HK-2 (cell line): ENCODE measurements around the gene PGGHG.
"Not testable (repeated sequence)": the region's sequence is repeated elsewhere in the genome, so short reads cannot be mapped to it uniquely, and the experiment has no call there.

ENCODE experiments used
- DNase-seq: peaks from one replicate; pipeline ENCODE4 v3.0.0-alpha.2; 2018; ENCODE audit not compliant: unreplicated experiment

The PGGHG gene

DNA sequence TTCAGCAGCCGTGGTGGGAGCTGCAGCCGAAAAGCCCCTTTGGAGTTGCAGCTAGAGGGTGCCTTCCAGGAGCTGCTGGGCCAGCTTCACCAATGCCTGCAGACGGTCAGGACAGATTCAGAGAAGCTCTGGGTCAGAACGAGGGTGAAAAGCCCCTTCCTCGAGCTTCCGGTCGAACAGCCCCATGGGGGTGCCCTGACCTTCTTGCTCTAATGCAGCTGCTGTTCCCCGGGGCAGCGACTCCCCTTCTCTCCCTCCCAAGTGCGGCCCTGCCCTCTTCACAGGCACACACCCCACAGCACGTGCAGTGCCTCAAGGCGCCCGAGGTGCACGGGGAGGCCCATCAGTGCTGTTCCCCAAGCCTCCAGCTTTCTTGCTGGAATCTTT is 41.4 kb downstream of the PGGHG start:
- DNase-seq: no peak

DNA sequence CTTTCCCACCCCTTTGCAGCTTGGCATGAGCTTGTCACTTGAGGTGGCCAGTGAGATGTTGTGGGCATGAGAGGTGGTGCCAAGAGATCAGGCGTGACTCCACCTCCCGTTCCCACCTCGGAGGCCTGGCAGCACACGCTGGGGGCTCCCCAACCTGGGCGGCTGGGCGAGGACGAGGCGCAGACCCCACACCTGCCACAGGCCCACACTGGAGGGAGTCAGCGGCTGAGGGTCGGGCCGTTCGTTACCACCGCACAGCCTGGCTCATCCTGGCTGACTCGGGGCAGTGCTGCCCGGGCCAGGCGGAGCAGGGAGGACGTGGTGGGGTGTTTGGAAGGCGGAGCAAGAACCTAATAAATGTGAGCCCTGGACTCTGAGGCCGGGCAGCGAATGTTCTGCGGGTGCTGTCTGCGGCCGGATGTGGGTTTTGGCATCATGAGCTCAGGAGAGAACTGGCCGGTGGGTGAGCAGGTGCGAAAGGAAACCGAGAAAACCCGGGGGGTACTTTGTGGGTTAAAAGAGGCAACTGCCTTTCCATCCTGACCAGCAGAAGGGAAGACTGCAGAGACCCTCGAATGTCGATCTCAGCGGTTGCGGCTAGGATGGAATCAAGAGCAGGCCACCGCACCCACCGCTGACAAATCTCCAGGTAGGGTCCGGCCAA is 41.9 kb downstream of the PGGHG start:
- DNase-seq: no peak

DNA sequence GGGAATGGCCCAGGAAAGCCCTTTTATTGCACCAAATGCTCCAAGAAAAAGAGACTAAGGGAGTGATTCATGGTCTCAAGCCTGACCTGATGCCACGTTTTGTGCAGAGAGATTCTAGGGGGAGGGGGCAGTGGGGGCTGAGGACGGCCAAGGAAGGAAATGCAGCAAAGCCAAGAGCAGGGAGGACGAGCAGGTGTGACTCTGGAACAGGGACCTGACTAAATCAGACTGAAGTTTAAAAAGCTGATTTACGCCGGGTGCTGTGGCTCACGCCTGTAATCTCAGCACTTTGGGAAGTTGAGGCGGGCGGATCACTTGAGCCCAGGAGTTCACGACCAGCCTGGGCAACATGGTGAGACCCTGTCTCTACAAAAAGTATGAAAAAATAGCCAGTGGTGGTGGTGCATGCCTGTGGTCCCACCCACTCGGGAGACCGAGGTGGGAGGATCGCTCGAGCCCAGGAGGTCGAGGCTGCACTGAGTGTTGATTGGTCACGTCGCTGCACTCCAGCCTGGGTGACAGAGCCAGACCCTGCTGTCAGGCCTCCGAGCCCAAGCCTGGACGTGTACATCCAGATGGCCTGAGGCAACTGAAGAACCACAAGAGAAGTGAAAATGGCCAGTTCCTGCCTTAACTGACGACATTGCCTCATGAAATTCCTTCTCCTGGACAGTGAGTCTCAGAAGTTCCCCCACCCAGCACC is 42.6 kb downstream of the PGGHG start:
- no peak for DNase-seq

DNA sequence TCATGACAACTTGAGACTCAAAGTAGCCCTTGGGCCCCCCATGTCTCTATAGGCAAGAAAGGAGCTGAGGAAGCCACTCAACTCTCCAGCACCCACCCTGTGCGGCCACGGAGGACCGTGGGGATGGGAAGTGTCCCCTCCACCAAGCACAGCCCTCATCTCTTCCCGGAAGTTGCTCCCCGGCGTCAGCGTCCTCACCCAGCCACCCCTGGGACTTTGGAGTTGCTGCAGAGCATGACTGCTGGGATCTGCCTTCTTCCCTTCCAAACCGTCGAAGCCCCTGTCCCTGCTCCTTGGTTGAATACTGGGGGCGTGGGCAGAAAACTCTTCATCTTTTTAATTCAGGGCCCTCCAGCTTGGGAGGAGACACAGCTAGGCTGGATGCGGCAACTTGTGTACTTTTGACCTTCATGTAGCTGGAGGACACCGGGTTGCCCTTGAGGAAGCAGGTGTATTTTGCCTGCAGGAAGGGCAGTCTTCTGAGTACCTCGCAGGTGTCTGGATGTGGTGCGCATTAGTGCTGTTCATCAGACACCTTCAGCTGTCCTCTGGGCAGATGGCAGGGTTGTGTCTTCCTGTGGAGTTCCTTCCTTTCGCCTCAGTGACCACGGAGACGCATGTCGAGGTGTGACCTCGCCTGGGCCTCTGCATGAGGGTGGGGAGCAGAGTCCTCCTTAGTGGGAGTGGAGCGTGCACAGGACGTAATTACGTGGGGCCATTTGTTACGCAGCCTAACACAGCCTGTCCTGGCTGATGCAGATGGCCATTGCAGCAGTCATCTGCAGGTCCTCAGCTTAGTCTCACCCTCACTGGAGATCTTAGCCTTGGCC is 43.9 kb downstream of the PGGHG start:
- no peak for DNase-seq

DNA sequence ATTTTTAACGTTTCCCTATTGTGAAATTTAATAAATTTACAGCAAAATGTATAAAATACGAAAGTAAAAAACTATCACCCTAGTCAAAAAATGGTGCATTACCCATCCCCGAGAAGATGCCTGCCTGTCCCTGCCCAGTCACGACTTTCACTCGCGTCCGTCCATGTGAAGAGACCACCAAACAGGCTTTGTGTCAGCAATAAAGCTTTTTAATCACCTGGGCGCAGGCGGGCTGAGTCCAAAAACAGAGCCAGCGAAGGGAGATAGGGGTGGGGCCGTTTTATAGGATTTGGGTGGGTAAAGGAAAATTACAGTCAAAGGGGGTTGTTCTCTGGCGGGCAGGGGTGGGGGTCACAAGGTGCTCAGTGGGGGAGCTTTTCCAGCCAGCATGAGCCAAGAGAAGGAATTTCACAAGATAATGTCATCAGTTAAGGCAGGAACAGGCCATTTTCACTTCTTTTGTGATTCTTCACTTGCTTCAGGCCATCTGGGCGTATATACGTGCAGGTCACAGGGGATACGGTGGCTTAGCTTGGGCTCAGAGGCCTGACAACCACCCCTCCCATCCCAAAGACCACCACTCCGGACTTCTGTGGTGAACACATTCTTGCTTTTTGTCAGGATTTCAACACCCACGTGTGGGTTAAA is 44.8 kb downstream of the PGGHG start:
- DNase-seq: not testable (repeated sequence)

DNA sequence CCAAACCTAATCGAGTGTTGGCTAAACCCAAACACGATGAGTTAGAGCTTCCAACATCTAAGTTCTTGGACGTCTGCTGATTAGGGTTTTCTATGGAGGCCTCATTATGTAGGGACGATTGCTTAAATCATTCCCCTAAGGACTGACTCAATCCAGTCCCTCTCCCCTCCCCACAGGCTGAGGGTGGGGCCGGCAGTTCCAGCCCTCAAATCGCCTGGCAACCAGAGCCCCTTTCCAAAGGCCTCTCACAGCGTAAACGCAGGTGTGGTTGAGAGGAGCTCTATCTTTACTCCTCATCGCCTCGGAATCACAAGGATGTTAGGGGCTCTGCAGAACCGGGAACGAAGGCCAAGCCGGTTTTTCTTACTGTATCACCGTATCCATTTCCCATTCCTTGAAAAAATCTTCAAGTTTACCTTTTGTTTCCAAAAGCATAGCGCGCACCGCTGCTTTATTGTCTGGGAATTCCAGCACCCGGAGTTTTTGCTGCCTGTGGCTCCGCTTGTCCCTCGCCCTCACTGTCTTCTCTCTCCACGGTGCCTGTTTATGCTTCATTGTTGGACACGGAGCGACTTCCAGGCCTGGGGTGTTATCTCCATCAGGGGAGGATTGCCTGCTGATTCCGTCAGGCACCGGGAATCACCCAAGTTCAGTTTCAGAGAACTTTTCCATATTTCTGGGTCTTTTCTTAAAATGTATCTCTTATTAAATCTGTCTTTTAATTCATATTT is 45.5 kb downstream of the PGGHG start:
- no peak for DNase-seq

DNA sequence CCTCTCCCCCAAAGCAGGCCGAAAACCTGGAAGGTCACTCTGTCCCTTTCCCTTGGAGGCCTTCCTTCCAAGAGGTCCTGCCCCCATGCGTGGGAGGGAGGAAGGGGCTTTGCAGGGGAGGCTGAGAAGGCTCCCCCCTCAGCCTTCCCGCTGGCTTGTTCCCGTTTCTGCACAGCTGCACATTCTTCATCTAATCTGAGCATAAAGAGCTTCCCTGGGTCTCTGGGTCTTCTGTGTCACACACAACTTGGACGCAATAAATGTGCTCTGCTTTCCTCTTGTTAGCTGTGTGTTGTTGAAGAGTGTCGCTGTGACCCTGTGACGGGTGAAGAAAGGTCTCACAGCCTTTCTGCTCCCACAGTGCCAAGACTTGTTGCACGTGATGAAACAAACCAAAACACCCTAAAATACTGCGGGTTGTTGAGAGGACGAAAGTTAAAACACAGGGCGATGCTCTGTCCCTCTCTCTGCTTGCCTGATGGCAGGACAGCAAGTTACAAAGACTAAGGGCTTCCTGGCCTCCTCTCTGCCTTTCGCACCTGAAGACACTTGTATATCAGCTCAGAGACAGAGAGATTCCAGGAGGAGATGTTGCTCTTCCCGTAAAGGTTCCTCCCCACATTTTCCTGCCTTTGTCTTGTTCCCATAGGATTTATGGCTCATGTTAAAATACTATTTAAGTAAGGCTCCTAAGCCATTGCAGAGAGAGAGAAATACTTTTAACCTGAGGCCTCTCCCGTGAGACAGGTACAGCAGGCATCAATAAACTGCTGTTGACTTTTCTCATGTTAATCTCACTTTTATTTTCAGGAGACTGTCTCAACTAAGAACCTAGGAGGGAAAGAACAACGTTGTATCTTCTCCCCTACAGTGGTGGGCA is 47.1 kb downstream of the PGGHG start:
- no peak for DNase-seq

DNA sequence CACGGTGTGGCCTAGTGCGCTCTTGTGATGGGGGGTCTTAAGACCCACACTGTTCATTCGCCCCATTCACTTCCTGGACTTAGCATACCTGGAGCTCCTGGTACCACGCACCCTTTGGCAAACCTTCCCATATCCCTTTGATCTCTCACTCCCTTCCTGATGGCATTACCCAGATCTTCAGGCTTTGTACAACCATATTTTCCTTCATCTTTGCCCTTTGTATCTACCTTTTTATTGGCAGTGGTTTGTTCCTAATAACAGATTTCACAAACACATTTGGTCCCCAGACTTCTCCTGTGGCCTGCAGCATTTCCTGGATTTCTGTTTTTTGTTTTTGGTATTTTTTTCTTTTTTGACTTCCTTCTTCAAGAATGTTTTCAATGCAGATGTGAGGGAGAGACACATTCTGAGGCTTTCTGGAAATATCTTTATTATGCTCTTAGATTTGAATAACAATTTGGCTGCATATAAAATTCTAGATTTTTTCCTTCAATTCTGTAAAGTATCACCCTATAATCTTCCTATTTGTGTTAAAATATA is 47.8 kb downstream of the PGGHG start:
- DNase-seq: no peak

DNA sequence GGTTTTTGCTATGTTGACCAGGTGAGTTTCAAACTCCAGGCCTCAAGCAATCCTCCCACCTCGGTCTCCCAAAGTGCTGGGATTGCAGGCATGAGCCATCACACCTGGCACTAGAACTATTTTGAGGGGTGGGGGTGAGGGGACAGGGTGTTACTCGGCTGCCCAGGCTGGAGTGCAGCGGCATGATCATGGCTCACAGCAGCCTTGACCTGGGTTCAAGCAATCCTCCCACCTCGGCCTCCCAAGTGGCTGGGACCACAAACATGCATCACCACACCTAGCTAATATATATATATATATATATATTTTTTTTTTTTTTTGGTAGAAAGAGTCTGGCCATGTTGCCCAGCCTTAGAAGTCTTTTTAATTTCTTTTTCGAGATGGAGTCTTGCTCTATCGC is 48.8 kb downstream of the PGGHG start:
- DNase-seq: no peak

DNA sequence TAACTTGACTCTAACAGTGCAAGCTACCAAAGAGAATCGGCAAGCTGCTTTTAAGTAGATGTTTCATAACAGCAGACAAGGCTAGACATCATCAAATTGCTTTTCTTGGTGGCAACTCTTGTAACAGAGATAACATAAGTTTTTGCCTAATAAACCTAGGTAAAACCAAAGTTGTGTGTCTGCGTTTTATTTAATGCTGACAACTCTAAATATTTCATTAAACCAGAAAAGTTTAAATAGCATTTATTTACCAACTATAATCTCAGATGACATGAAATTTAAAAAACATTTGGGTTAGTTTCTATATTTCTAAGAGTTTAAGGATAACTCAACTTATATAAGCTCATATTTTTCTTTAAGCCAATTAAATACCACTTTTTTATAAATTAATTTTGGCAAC is 51.0 kb downstream of the PGGHG start:
- no peak for DNase-seq

DNA sequence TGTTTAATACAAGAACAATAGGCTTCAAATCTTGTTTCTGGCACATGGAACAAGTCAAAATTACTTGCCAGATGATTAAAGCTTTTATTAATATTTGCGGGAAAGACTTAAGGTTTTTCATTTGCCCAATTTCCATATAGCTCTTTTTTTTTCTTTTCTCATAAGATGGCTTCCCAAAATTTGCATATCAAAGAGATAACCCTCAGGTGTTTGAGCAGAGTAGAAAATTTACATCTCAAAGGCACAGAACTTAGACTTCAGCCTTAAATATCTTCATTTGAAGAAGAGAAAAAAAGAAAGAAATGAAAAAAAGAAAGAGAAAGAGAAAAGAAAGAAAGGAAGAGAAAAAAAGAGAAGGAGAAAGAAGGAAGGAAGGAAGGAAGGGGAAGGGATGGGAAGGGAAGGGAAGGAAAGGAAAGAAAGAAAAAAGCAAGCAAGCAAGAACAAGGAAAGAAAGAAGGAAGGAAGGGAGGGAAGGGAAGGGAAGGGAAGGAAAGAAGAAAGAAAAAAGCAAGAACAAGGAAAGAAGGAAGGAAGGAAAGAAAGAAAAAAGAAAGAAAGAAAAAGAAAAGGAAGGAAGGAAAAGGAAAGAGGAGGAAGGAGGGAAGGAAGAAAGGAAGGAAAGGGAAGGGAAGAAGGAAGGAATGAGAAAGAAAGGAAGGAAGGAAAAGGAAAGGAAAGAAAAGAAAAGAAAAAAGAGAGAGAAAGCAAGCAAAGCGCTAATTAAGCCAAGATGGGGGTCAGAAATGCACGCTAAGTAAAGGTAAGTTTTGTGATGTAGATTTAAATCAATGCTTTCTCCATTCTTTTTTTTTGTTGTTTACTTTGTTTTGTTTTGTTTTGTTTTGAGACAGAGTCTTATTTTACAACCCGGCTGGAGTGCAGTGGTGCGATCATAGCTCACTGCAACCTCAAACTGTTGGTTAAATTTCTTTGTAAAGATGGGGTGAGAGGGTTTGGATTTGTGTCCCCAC is 51.9 kb downstream of the PGGHG start:
- DNase-seq: no peak

DNA sequence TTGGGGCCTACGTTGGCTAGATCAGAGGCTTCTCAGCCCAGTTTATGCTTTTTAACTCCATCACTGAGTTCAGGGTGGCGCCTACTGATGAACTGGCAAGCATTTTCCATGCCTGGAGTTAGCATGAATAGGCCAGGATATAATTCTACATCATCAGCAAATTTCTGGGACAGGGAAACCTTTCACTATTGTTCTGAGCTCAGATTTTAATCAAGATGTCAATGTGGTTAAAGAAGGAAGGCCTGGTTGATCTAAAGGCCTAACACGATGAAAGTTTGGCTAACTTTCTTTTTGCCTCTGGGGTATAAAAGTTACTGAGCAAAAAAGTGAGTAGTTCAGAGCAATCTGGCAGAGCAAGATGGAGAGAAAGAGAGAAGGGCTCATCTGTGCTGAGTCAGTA is 53.4 kb downstream of the PGGHG start:
- DNase-seq: no peak

DNA sequence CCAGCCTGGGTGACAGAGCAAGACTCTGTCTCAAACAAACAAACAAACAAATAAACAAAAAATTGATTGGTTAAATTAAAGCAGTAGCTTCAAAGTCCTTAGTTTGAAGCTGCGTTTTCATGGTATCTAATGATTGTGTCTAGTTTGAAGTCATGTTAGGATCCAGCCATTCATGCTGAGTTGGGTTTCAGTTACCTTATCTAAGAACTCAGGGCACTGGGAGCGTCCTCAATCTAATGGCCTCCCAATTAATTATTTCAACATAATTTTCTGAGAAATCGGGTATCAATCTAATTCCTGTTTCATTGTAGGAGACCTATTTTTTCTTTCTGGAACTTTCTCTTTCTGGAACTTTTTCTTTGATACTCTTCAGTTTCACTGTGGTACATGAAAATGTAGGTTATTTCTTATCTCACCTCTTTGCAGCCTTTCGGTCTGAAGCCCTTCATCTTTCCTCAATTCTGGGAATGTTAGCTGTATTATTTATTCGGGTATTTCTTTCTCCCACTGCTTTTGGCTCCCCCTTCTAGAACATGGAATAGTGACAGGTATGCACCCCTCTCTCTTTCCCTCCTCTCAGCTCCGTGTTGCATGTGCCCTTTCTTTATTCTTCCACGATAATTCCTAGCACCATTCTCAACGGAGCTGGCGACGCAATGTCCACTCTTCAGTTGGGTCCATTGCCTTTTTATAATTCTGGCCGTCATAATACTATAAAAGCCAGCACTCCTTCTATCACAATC is 56.1 kb downstream of the PGGHG start:
- DNase-seq: no peak
